ENCODE measurements around the gene TMEM117.
"Not testable (repeated sequence)": the region's sequence is repeated elsewhere in the genome, so short reads cannot be mapped to it uniquely, and the experiment has no call there.

Gene TMEM117

DNA sequence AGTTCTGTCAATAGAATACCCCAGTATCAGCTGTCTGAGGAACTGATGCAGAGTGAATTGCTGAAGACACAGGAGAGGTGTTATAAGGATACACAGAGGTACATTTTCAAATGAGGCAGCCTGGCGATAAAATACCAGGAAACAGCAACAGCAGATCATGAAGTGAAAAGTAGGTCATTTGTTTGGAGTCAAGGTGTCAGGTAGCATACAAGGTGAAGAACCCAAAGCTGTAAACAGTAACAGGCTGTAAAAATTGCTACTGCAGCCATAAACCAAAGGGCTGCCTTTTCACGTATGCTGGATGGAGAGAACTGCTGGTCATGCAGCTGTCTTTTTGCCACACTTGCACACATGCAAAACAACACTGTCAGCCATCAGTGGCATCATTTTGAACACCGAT lies 20.5 kb upstream of the TMEM117 start:
- TF ChIP-seq JUND (IDR thresholded peaks at IDR 0.05; ENCODE audit: low read depth): no peak
- in situ Hi-C loops (cut with HindIII; ENCODE audit: low pct_unique_long_range_greater_than_20kb, low sequenced_read_pairs): no loop called here

DNA sequence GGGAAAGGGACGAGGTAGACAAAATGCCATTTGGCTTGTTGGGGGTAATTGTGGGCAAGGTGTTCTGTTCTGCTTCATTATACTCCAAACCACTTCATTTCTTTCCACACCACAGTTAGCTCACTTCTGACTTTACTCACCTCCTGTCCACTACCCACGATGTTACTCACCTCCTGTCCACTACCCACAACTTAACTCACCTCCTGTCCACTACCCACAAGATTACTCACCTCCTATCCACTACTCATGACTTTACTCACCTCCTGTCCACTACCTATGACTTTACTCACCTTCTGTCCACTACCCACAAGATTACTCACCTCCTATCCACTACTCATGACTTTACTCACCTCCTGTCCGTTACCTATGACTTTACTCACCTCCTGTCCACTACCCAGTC lies 19.7 kb upstream of the TMEM117 start:
- DNase-seq (ENCODE audit: low read depth in 1 of 2, low spot score in 1 of 2): no peak
- in situ Hi-C loops (cut with HindIII; ENCODE audit: low pct_unique_long_range_greater_than_20kb, low sequenced_read_pairs): no loop called here
- no peak for TF ChIP-seq JUND (IDR thresholded peaks at IDR 0.05; ENCODE audit: low read depth)

More for the DNA sequence above, 20.5 kb upstream of the TMEM117 start:
- no peak for DNase-seq (ENCODE audit: low read depth in 1 of 2, low spot score in 1 of 2)

DNA sequence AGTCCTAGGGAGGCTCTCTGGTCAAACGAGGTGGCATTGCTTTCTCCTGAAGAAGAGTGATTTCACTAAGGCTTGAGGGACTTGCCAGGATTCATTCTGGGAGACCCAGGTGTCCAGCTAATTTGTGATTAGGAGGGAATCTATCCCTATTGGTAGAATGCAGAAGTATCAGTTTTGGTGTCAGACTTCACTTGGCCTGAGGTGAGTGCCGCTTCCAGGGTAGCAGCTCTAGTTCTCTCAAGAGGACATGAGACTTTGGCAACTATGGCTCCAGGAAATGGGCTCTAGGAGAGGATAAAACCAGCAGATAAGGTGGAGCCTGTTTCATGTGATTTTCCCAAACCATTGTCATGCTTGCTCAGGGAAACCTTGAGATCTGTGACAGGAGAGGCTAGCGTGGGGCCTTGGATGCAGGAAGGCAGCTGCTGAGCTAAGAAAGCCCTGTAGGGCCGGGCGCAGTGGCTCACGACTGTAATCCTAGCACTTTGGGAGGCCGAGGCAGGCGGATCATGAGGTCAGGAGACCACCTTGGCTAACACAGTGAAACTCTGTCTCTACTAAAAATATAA lies 11.6 kb upstream of the TMEM117 start:
- no peak for TF ChIP-seq JUND (IDR thresholded peaks at IDR 0.05; ENCODE audit: low read depth)
- in situ Hi-C loops (cut with HindIII; ENCODE audit: low pct_unique_long_range_greater_than_20kb, low sequenced_read_pairs): no loop called here
- DNase-seq (ENCODE audit: low read depth in 1 of 2, low spot score in 1 of 2): no peak

- no peak for DNase-seq (ENCODE audit: low read depth in 1 of 2, low spot score in 1 of 2)
- no peak for TF ChIP-seq JUND (IDR thresholded peaks at IDR 0.05; ENCODE audit: low read depth)
- in situ Hi-C loops (cut with HindIII; ENCODE audit: low pct_unique_long_range_greater_than_20kb, low sequenced_read_pairs): no loop called here
These were observed 9.2 kb upstream of the TMEM117 start for GRCh38 chr12:43826681-43827080.

DNA sequence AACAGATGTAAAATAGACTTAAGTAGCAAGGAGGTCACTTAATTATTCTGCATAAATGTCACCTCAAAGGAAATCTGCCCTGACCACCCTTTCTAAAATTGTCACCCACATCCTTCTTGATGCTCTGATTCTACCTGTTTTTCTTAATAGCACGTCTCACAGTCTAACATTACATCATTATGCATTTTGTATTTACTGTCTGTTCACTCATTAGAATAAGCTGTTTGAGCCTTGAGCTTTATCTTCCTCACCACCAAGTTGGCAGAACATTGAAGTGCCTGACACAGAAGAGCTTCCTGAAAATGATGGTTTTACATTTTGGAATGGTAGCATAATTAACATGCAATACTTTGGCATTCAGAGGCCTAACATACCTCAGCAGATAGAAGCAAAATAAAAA lies 8.8 kb upstream of the TMEM117 start:
- no peak for DNase-seq (ENCODE audit: low read depth in 1 of 2, low spot score in 1 of 2)
- no peak for TF ChIP-seq JUND (IDR thresholded peaks at IDR 0.05; ENCODE audit: low read depth)
- in situ Hi-C loops (cut with HindIII; ENCODE audit: low pct_unique_long_range_greater_than_20kb, low sequenced_read_pairs): no loop called here

DNA sequence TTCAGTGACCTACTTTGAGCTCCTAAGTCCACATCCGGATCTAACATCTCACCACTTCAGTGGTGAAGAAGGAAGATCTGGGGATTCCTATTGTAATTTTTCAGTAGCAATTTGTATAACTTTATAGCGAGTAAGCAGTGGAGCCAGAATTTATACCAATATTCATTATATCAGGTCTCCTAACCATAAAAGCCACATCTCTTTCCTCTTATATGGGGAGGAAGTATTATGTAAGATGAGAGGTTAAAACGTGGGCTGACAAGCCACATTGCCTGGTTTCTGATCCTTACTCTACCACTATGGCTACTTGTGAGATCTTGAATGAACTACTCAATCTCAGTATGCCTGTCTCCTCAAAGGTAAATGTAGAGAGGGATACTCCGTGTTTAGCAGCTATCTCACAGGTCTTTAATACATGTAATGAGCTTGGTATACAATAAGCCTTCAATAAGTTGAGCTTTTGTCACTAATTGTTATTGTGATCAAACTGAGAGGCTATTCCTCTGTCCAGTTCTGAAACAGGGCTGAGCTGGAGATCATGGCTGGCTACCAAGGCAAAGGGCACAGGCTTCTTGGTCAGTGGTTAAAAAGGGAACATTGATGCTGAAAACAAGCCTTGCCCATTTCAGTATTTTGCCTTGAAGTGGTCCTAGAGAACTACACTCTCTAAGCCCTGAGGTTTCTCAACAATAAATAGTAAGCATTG lies 3.3 kb upstream of the TMEM117 start:
- no peak for DNase-seq (ENCODE audit: low read depth in 1 of 2, low spot score in 1 of 2)
- in situ Hi-C loops (cut with HindIII; ENCODE audit: low pct_unique_long_range_greater_than_20kb, low sequenced_read_pairs): no loop called here
- no peak for TF ChIP-seq JUND (IDR thresholded peaks at IDR 0.05; ENCODE audit: low read depth)

DNA sequence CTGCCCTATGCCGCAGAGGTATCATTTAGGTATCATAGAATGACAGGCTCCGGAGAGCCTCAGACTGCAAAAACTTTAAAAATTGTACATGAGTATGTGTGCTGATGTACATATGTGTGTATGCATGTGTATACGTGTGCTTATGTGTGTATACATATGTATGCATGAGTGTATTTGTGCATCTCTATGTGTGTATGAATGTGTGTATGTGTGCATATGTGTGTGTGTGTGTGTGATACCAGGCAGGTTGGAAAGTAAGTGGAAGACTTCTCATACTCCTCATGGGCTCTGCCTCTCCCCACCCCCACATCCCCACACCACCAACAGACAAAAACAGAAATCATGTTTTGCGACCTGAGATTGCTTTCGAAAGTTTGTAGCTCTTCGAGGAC lies 621 bp upstream of the TMEM117 start:
- no peak for TF ChIP-seq JUND (IDR thresholded peaks at IDR 0.05; ENCODE audit: low read depth)

GRCh38 chr12:43836475-43836989 lies 651 bp downstream of the TMEM117 start:
- peak in 1 of 2 experiments; percentile 35 for DNase-seq (ENCODE audit: low read depth in 1 of 2, low spot score in 1 of 2)
- TF ChIP-seq JUND (IDR thresholded peaks at IDR 0.05; ENCODE audit: low read depth): no peak
- in situ Hi-C loops (cut with HindIII; ENCODE audit: low pct_unique_long_range_greater_than_20kb, low sequenced_read_pairs): no loop called here

More for the DNA sequence above, 621 bp upstream of the TMEM117 start:
- in situ Hi-C loops (cut with HindIII; ENCODE audit: low pct_unique_long_range_greater_than_20kb, low sequenced_read_pairs): no loop called here
- DNase-seq (ENCODE audit: low read depth in 1 of 2, low spot score in 1 of 2): no peak

DNA sequence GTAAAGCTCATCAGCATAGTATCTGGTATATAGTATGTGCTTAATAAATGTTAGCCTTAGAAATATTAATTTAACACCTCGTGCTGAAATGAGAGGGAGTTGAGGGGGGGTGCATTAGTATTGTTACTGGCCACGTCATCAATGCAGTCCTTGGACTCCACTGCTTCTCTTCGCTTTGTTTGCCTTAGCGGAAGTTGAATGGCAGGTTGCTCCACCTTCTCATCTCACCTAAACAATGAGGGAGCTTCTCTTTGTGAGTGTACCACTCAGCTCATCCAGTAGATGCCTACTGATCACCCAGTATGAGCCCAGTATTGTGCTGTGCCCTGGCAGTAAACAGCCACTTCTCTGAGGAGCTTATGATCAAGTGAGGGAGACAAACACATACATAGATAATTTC lies 4.5 kb downstream of the TMEM117 start:
- DNase-seq (ENCODE audit: low read depth in 1 of 2, low spot score in 1 of 2): peak in 1 of 2 experiments; percentile 61
- in situ Hi-C loops (cut with HindIII; ENCODE audit: low pct_unique_long_range_greater_than_20kb, low sequenced_read_pairs): no loop called here
- TF ChIP-seq JUND (IDR thresholded peaks at IDR 0.05; ENCODE audit: low read depth): no peak

DNA sequence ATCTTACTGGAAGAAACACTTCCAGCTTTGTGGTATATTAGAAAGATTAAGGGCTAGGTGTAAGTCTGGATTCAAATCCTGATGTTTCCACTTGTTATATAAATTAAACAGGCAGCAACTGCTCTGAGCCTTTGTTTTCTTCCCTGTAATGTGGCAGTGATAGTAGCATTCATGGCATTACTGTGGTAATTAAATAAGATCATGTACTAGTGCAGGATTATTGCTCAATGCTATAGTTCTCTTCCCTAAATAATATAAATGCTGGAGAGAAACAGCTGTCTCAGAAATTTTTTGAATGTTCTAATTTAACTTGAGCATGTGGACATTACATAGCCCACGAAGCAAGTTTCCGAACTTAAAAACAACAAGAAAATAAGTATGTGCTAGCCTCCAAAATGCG lies 5.4 kb downstream of the TMEM117 start:
- no peak for TF ChIP-seq JUND (IDR thresholded peaks at IDR 0.05; ENCODE audit: low read depth)
- no peak for DNase-seq (ENCODE audit: low read depth in 1 of 2, low spot score in 1 of 2)
- in situ Hi-C loops (cut with HindIII; ENCODE audit: low pct_unique_long_range_greater_than_20kb, low sequenced_read_pairs): no loop called here

- in situ Hi-C loops (cut with HindIII; ENCODE audit: low pct_unique_long_range_greater_than_20kb, low sequenced_read_pairs): no loop called here
- no peak for TF ChIP-seq JUND (IDR thresholded peaks at IDR 0.05; ENCODE audit: low read depth)
- no peak for DNase-seq (ENCODE audit: low read depth in 1 of 2, low spot score in 1 of 2)
These were observed 6.4 kb downstream of the TMEM117 start for GRCh38 chr12:43842259-43842658.

DNA sequence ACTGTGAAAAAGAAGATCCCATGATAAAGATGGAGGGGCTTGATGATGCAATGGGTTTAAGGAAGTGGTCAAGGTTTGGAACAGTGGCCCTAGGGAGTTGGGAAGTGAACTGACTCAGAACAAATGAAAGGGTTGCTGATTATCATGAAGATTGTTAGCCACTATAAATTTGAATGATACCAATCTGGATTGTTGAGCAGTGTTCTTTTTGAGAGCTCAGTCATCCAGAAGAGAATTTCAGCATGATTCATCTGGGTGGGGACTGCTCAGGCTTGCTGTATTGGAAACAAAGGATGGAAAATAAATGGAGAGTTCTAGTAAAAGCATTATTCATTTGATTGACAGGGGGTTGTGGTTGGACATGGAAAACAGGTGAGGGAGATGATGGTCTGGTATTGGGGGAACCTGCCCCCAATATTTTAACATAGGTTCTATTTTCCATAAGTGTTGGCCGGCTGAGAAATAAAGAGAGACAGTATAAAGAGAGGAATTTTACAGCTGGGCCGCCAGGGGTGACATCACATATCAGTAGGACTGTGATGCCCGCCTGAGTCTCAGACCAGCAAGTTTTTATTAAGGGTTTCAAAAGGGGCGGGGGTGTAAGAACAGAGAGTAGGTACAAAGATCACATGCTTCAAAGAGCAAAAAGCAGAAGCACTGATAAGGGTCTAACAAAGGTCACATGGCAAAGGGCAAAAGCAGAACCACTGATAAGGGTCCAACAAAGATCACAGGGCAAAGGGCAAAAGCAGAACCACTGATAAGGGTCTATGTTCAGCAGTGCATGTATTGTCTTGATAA lies 11.7 kb downstream of the TMEM117 start:
- DNase-seq (ENCODE audit: low read depth in 1 of 2, low spot score in 1 of 2); in situ Hi-C loops (cut with HindIII; ENCODE audit: low pct_unique_long_range_greater_than_20kb, low sequenced_read_pairs): not testable (repeated sequence)

GRCh38 chr12:43848226-43848507 lies 12.3 kb downstream of the TMEM117 start:
- in situ Hi-C loops (cut with HindIII; ENCODE audit: low pct_unique_long_range_greater_than_20kb, low sequenced_read_pairs): no loop called here
- no peak for TF ChIP-seq JUND (IDR thresholded peaks at IDR 0.05; ENCODE audit: low read depth)
- DNase-seq (ENCODE audit: low read depth in 1 of 2, low spot score in 1 of 2): peak in 1 of 2 experiments; percentile 30

Data from T47D (cell line).